Measurements from ENCODE around the gene CAND2. TPM values are rescaled to one million over a fixed set of nuclear protein-coding genes. Genes with fewer than 3 reads are reported as not detected.

Gene CAND2
- total and polyA plus RNA-seq, 2 of the 8 experiments (the other 6 are each of a cell fraction or from before 2014, with no cell fraction given), result 8.7 TPM

- CTCF ChIA-PET (ENCODE audit: partially characterized antibody), result interaction anchor here (1.1 to 3.3 kb wide), 3 partner anchors 23 to 118 kb away, joined by 3 to 11 read pairs (median 9); no protein-coding TSS in a partner anchor
- H3K9ac ChIP-seq (replicated peaks in 1 of 4; ENCODE audit: extremely low read depth in 1 of 4, low read depth in 3 of 4, low read length in 3 of 4), result no peak overlapping the region
- H4K8ac ChIP-seq (ENCODE audit: extremely low read depth, insufficient read depth, low read length), result no peak overlapping the region
- no peak for FAIRE-seq
- no peak overlapping the region for H2BK120ac ChIP-seq (replicated peaks; ENCODE audit: low read depth, low read length)
- H2AFZ ChIP-seq (ENCODE audit: low read length), result no peak overlapping the region
- H3K14ac ChIP-seq (ENCODE audit: insufficient read length), result no peak overlapping the region
- WGBS, 2 experiments (ENCODE audit: extremely low coverage in 1 of 2, insufficient coverage in 1 of 2, insufficient read length in 1 of 2, insufficient replicate concordance in 2 of 2, low coverage in 1 of 2, low lambda C conversion rate in 2 of 2, missing lambda C conversion rate in 1 of 2), result 94% methylated on average over 7 of the region's 7 CpGs; no CpG with 5 or more reads in 1 of the 2 experiments
- H2BK12ac ChIP-seq (ENCODE audit: low read depth, low read length), result no peak overlapping the region
- no peak overlapping the region for H3K56ac ChIP-seq (replicated peaks; ENCODE audit: insufficient read length, low read depth, low read length)
- H3K4me3 ChIP-seq (ENCODE audit: extremely low read depth in 1 of 4, insufficient read depth in 2 of 4, low read depth in 3 of 4, low read length in 4 of 4), result no peak overlapping the region
- no peaks in the 10 kb centered on the region for H3K79me1 ChIP-seq (ENCODE audit: low read depth, low read length)
- no peak overlapping the region for H3K27ac ChIP-seq (ENCODE audit: low read depth, low read length)
- no peaks in the 10 kb centered on the region for H3K23me2 ChIP-seq (ENCODE audit: low read depth, low read length)
- no peak overlapping the region for H2BK15ac ChIP-seq (ENCODE audit: low read length)
- H3K79me2 ChIP-seq (ENCODE audit: control insufficient read depth in 1 of 2, insufficient read depth in 2 of 2, low read length in 2 of 2), result no peaks in the 10 kb centered on the region
- no peak overlapping the region for H3K4ac ChIP-seq (replicated peaks; ENCODE audit: insufficient read length, low read depth, low read length)
- no peak overlapping the region for H2AK5ac ChIP-seq (ENCODE audit: low read depth, low read length)
- H3K27me3 ChIP-seq (replicated peaks in 1 of 4; ENCODE audit: control insufficient read depth in 3 of 4, extremely low read depth in 1 of 4, insufficient read depth in 3 of 4, low read length in 3 of 4), result no peaks in the 10 kb centered on the region
- TF ChIP-seq, protein P1, sequence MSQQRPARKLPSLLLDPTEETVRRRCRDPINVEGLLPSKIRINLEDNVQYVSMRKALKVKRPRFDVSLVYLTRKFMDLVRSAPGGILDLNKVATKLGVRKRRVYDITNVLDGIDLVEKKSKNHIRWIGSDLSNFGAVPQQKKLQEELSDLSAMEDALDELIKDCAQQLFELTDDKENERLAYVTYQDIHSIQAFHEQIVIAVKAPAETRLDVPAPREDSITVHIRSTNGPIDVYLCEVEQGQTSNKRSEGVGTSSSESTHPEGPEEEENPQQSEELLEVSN (IDR thresholded peaks at IDR 0.05), result no peak
- TF ChIP-seq PHF8 (conservative IDR thresholded peaks at IDR 0.05; ENCODE audit: low read depth, low read length) (no peak), SRF (IDR thresholded peaks at IDR 0.05; ENCODE audit: low read depth, low read length) (no peak), SP4 (IDR thresholded peaks at IDR 0.05; ENCODE audit: low read length) (no peak)
- no peaks in the 10 kb centered on the region; a peak in 1 of 7 replicates for H3K4me1 ChIP-seq (replicated peaks in 1 of 4; ENCODE audit: control insufficient read depth in 3 of 4, insufficient read depth in 4 of 4, low read length in 3 of 4)
- no peak overlapping the region for H2BK5ac ChIP-seq (ENCODE audit: low read depth, low read length)
- H3K23ac ChIP-seq (ENCODE audit: insufficient read length), result no peak overlapping the region
- DNase-seq (ENCODE audit: low read depth in 1 of 2, low spot score in 2 of 2), result no peak
- POLR2A ChIA-PET (ENCODE audit: partially characterized antibody), result interaction anchor here (1.2 to 28.5 kb wide), 3 partner anchors 4 to 28 kb away, joined by 3 to 661 read pairs (median 661); partner anchors contain the start of genes CAND2 and RPL32
- H4K5ac ChIP-seq (ENCODE audit: insufficient read length, low read depth, low read length), result no peak overlapping the region
- H3K4me2 ChIP-seq (ENCODE audit: insufficient read depth in 1 of 2, low read depth in 2 of 2, low read length in 2 of 2), result no peak overlapping the region
- no peaks in the 10 kb centered on the region for H3K9me3 ChIP-seq (ENCODE audit: insufficient read depth in 2 of 2, low read depth in 1 of 2, low read length in 1 of 2)
- no peak overlapping the region for H4K91ac ChIP-seq (replicated peaks; ENCODE audit: insufficient read length, low read length)
- H3K18ac ChIP-seq (ENCODE audit: extremely low read depth, low read length), result no peak overlapping the region
- H3K36me3 ChIP-seq (ENCODE audit: control insufficient read depth in 2 of 4, insufficient read depth in 4 of 4, low read length in 3 of 4), result peaks cover 0 to 6% (median 2%) of the 10 kb centered on the region in 4 experiments; a peak in 3 of 8 replicates
- H2BK20ac ChIP-seq (ENCODE audit: low read length), result no peak overlapping the region
- H4K20me1 ChIP-seq (replicated peaks in 1 of 2; ENCODE audit: control insufficient read depth in 1 of 2, insufficient read depth in 2 of 2, low read length in 2 of 2), result peaks cover 0 to 1% of the 10 kb centered on the region in 2 experiments
Observed at GRCh38 chr3:12824299-12824698, 27.8 kb downstream of the CAND2 start.

Measured in H1 (cell line).